GM18520 (cell line): ENCODE results near the gene CADM4.

Source experiments
- ATAC-seq: cut with Tn5 transposase; IDR thresholded peaks from one replicate; pipeline ENCODE4 v1.9.1; 2021; ENCODE audit not compliant: unreplicated experiment

The CADM4 gene

GRCh38 chr19:43634872-43635560 lies 4.6 kb downstream of the CADM4 start:
- no peak for ATAC-seq

- no peak for ATAC-seq
Measured at GRCh38 chr19:43634506-43634871, 5.2 kb downstream of the CADM4 start.

- ATAC-seq: no peak
Measured at GRCh38 chr19:43634068-43634467, 5.6 kb downstream of the CADM4 start.

GRCh38 chr19:43633520-43633919 lies 6.1 kb downstream of the CADM4 start:
- ATAC-seq: no peak

- no peak for ATAC-seq
Measured at GRCh38 chr19:43631491-43631890, 8.2 kb downstream of the CADM4 start.

GRCh38 chr19:43628646-43629326 lies 10.9 kb downstream of the CADM4 start:
- no peak for ATAC-seq

GRCh38 chr19:43626838-43627237 lies 12.8 kb downstream of the CADM4 start:
- ATAC-seq: no peak

GRCh38 chr19:43625918-43626579 lies 13.6 kb downstream of the CADM4 start:
- ATAC-seq: no peak

- no peak for ATAC-seq
Measured at GRCh38 chr19:43624933-43625332, 14.7 kb downstream of the CADM4 start.

- ATAC-seq: no peak
Measured at GRCh38 chr19:43623889-43624670, 15.6 kb downstream of the CADM4 start.

- no peak for ATAC-seq
Measured at GRCh38 chr19:43622956-43623355, 16.7 kb downstream of the CADM4 start.

GRCh38 chr19:43622070-43622469 lies 17.6 kb downstream of the CADM4 start:
- no peak for ATAC-seq

GRCh38 chr19:43620061-43621001 lies 19.3 kb downstream of the CADM4 start:
- ATAC-seq: no peak

- ATAC-seq: peak; percentile 81
Measured at GRCh38 chr19:43619262-43620060, 20.2 kb downstream of the CADM4 start, which contains the start of gene ZNF428. Gene ZNF428, minus strand, starts transcription at chr19:43619629. Its CDS starts 5,325 bp downstream, at chr19:43614304.

- ATAC-seq: no peak
Measured at GRCh38 chr19:43618921-43619261, 20.8 kb downstream of the CADM4 start.

GRCh38 chr19:43616954-43617353 lies 22.7 kb downstream of the CADM4 start:
- no peak for ATAC-seq

- no peak for ATAC-seq
Measured at GRCh38 chr19:43616306-43616705, 23.3 kb downstream of the CADM4 start.

GRCh38 chr19:43612374-43612773 lies 27.3 kb downstream of the CADM4 start:
- no peak for ATAC-seq

- no peak for ATAC-seq
Measured at GRCh38 chr19:43611788-43612187, 27.9 kb downstream of the CADM4 start, which contains the start of gene SRRM5. Gene SRRM5, plus strand, starts transcription at chr19:43612088. Its CDS starts 34 bp downstream, at chr19:43612122.
